GM23338 (cell line): ENCODE measurements around the gene SYNPO. TPM values are rescaled to one million over a fixed set of nuclear protein-coding genes. Genes with fewer than 3 reads are reported as not detected.

Experiments
- ATAC-seq: fragments of 200-7000 bp; cut with Tn5 transposase; 3 replicates; pipeline ENCODE4 v1.9.1; 2020
- DNase-seq: peaks from one replicate; pipeline ENCODE4 v3.0.0-alpha.2; 2015; ENCODE audit warnings: low spot score
- H2AFZ ChIP-seq: fragments of 200-600 bp; sonication (generic); 2 replicates; pipeline ENCODE4 v1.8.0; 2016; ENCODE audit warnings: antibody characterized with exemption, mild to moderate bottlenecking, moderate library complexity
- H3F3A ChIP-seq: fragments of 200-600 bp; sonication (generic); replicated peaks from 2 replicates; pipeline ENCODE4 v1.8.0; 2017; ENCODE audit warnings: antibody characterized with exemption, mixed run types, low read depth
- H3K27ac ChIP-seq: fragments of 200-600 bp; sonication (generic); 2 replicates; pipeline ENCODE4 v1.6.1; 2016; ENCODE audit warnings: low read depth
- H3K27me3 ChIP-seq: fragments of 200-600 bp; sonication (generic); 2 replicates; pipeline ENCODE4 v1.8.0; 2016; ENCODE audit warnings: mild to moderate bottlenecking, mixed run types, moderate library complexity; ENCODE audit not compliant: insufficient read depth
- H3K36me3 ChIP-seq: fragments of 200-600 bp; sonication (generic); 2 replicates; pipeline ENCODE4 v1.8.0; 2016; ENCODE audit warnings: mild to moderate bottlenecking; ENCODE audit not compliant: insufficient read depth
- H3K4me1 ChIP-seq: fragments of 200-600 bp; sonication (generic); 2 replicates; pipeline ENCODE4 v1.8.0; 2016; ENCODE audit warnings: mild to moderate bottlenecking, moderate library complexity; ENCODE audit not compliant: insufficient read depth
- H3K4me2 ChIP-seq: fragments of 200-600 bp; sonication (generic); 2 replicates; pipeline ENCODE4 v1.7.1; 2017; ENCODE audit warnings: mixed run types
- H3K4me3 ChIP-seq: fragments of 200-600 bp; sonication (generic); 2 replicates; pipeline ENCODE4 v1.6.1; 2016; ENCODE audit warnings: mixed run types
- H3K79me2 ChIP-seq: fragments of 200-600 bp; sonication (generic); replicated peaks from 2 replicates; pipeline ENCODE4 v1.8.0; 2017; ENCODE audit warnings: mild to moderate bottlenecking; ENCODE audit not compliant: insufficient read depth
- H3K9me2 ChIP-seq: fragments of 200-600 bp; sonication (generic); 2 replicates; pipeline ENCODE4 v1.8.0; 2017; ENCODE audit not compliant: insufficient read depth
- H4K20me1 ChIP-seq: fragments of 200-600 bp; sonication (generic); replicated peaks from 2 replicates; pipeline ENCODE4 v1.8.0; 2017; ENCODE audit warnings: mild to moderate bottlenecking; ENCODE audit not compliant: insufficient read depth
- H3K27ac Mint-ChIP-seq: 2 replicates; pipeline ENCODE4 v1.8.0; 2020; ENCODE audit warnings: inconsistent platforms, mild to moderate bottlenecking, moderate library complexity, mixed read lengths
- H3K27me3 Mint-ChIP-seq: 3 replicates; pipeline ENCODE4 v1.8.0; 2022; ENCODE audit warnings: low read depth, mild to moderate bottlenecking, moderate library complexity, mixed read lengths, inconsistent platforms; ENCODE audit not compliant: insufficient read depth, poor library complexity
- H3K36me3 Mint-ChIP-seq: 3 replicates; pipeline ENCODE4 v1.8.0; 2021; ENCODE audit warnings: low read depth, mild to moderate bottlenecking, inconsistent platforms, moderate library complexity, mixed read lengths
- H3K4me1 Mint-ChIP-seq: 3 replicates; pipeline ENCODE4 v1.8.0; 2020; ENCODE audit warnings: mild to moderate bottlenecking, inconsistent platforms, mixed read lengths
- H3K4me3 Mint-ChIP-seq: 3 replicates; pipeline ENCODE4 v1.8.0; 2021; ENCODE audit warnings: moderate library complexity, mild to moderate bottlenecking, inconsistent platforms, mixed read lengths
- H3K9me3 Mint-ChIP-seq: 3 replicates; pipeline ENCODE4 v1.8.0; 2020; ENCODE audit warnings: moderate library complexity, mild to moderate bottlenecking, inconsistent platforms, mixed read lengths
- CREB1 ChIP-seq: fragments of 250-450 bp; sonication (Bioruptor Pico); IDR thresholded peaks from 2 replicates; pipeline ENCODE4 v1.5.0; 2020; ENCODE audit warnings: low read depth, mild to moderate bottlenecking, moderate library complexity
- EZH2 ChIP-seq: fragments of 200-600 bp; sonication (generic); IDR thresholded peaks from one replicate; pipeline ENCODE4 v1.8.0; 2017; ENCODE audit warnings: antibody characterized with exemption, mild to moderate bottlenecking, low read depth; ENCODE audit not compliant: unreplicated experiment
- JUNB ChIP-seq: IDR thresholded peaks from one replicate; pipeline ENCODE4 v1.6.1; 2016; ENCODE audit warnings: antibody characterized with exemption; ENCODE audit not compliant: unreplicated experiment
- POLR2AphosphoS5 ChIP-seq: IDR thresholded peaks from 2 replicates; pipeline ENCODE4 v1.6.1; 2016; ENCODE audit warnings: antibody characterized with exemption, low read depth
- STAT1 ChIP-seq: IDR thresholded peaks from one replicate; pipeline ENCODE4 v1.6.1; 2016; ENCODE audit warnings: antibody characterized with exemption; ENCODE audit not compliant: unreplicated experiment
- ZNF114 ChIP-seq: fragments of 250-450 bp; sonication (Bioruptor Pico); IDR thresholded peaks from 2 replicates; pipeline ENCODE4 v1.5.0; 2020; ENCODE audit warnings: mild to moderate bottlenecking, moderate library complexity
- ZNF331 ChIP-seq: fragments of 250-450 bp; sonication (Bioruptor Pico); IDR thresholded peaks from 2 replicates; pipeline ENCODE4 v1.5.0; 2020; ENCODE audit warnings: low read depth, mild to moderate bottlenecking, moderate library complexity
- polyA plus RNA-seq: library from polyadenylated mRNA; unstranded; fragments of >200 nt; fragmentation: Nextera tagmentation; extraction: Ambion mirVana; gene quantifications from 2 replicates; pipeline ENCODE4 v1.2.1, GENCODE V29; 2016
- total RNA-seq: library from RNA; depleted of rRNA; stranded (reverse); fragments of >200 nt; shearing (Covaris generic); gene quantifications from 2 replicates; pipeline ENCODE4 v1.2.3, GENCODE V29; 2014
- TF ChIP-seq, protein P1 (sequence below), 2 experiments: fragments of 200-600 bp in 1 of 2; sonication (generic) in 1 of 2; conservative IDR thresholded peaks; 2 replicates each; pipeline versions ENCODE4 v1.5.1 to v1.6.1; 2016 to 2017; ENCODE audit warnings: antibody characterized with exemption in 2 of 2, low read depth in 2 of 2, mild to moderate bottlenecking in 2 of 2, moderate library complexity in 1 of 2
- TF ChIP-seq, protein P2 (sequence below): IDR thresholded peaks from one replicate; pipeline ENCODE4 v1.6.1; 2018; ENCODE audit warnings: antibody characterized with exemption; ENCODE audit not compliant: unreplicated experiment
- TF ChIP-seq, protein P3 (sequence below): IDR thresholded peaks from 2 replicates; pipeline ENCODE4 v1.6.1; 2016; ENCODE audit warnings: antibody characterized with exemption

Gene SYNPO
- total and polyA plus RNA-seq, 2 experiments from 2014 or later, result 0.16 to 1.3 TPM

DNA sequence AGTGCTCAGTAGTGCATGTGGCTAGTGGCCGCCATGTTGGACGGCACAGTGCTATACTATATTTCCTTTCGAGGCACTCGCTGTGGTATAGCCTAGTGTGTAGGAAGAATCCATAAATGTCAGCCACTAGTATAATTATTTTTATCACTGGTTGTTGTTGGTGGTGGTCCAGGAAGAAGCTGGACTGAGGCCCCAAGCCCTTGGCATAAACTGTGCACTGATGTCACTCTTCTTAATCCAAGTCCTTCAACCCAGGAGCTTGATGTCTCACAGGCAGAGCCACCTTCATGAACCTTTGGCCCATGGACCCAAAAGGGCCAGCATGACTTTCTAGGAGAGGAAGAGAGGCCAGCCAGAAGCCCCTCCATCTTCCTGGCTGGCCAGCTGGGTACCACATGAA lies 32.5 kb upstream of the SYNPO start:
- H3K4me1 ChIP-seq, result no peaks in the 10 kb centered on the region
- H3K79me2 ChIP-seq, result no peaks in the 10 kb centered on the region
- Mint-ChIP-seq H3K4me1 (peaks cover 7% of the 10 kb centered on the region), H3K27me3 (peaks cover 4% of the 10 kb centered on the region), H3K9me3 (no peaks in the 10 kb centered on the region), H3K4me3 (no peak overlapping the region), H3K36me3 (no peaks in the 10 kb centered on the region), H3K27ac (no peak overlapping the region)
- no peak overlapping the region for H3K4me2 ChIP-seq
- H3F3A ChIP-seq, result no peaks in the 10 kb centered on the region
- H4K20me1 ChIP-seq, result no peaks in the 10 kb centered on the region
- no peak overlapping the region for H3K4me3 ChIP-seq
- H3K9me2 ChIP-seq, result no peaks in the 10 kb centered on the region
- H2AFZ ChIP-seq, result no peak overlapping the region
- DNase-seq, result no peak
- H3K27ac ChIP-seq, result no peak overlapping the region
- no peaks in the 10 kb centered on the region for H3K27me3 ChIP-seq
- no peaks in the 10 kb centered on the region for H3K36me3 ChIP-seq
- ATAC-seq, result no peak
- TF ChIP-seq CREB1 (CRISPR knock-in tag) (no peak), ZNF331 (no peak), EZH2 (no peak), ZNF114 (no peak), STAT1 (no peak), JUNB (no peak)
- TF ChIP-seq, protein P1, sequence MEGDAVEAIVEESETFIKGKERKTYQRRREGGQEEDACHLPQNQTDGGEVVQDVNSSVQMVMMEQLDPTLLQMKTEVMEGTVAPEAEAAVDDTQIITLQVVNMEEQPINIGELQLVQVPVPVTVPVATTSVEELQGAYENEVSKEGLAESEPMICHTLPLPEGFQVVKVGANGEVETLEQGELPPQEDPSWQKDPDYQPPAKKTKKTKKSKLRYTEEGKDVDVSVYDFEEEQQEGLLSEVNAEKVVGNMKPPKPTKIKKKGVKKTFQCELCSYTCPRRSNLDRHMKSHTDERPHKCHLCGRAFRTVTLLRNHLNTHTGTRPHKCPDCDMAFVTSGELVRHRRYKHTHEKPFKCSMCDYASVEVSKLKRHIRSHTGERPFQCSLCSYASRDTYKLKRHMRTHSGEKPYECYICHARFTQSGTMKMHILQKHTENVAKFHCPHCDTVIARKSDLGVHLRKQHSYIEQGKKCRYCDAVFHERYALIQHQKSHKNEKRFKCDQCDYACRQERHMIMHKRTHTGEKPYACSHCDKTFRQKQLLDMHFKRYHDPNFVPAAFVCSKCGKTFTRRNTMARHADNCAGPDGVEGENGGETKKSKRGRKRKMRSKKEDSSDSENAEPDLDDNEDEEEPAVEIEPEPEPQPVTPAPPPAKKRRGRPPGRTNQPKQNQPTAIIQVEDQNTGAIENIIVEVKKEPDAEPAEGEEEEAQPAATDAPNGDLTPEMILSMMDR (conservative IDR thresholded peaks at IDR 0.05; ENCODE audit: low read depth in 2 of 2), result no peak

DNA sequence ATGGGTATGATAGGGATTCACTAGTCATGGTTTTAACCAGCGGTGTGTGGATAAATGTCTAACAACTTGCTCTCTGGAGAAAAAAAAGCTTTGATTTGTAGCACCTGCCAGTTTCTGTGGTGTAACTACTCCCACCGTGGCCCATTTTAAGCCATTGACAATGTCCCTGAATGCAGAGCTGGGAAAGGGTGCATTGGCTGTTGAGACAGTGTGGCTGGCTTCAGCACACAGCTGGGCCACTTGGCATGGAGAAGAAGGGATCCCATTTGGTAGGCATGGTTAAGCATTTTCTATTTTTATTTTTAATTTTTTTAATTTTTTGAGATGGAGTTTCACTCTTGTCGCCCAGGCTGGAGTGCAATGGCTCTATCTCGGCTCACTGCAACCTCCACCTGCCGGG lies 31.5 kb upstream of the SYNPO start:
- no peaks in the 10 kb centered on the region for H3K36me3 ChIP-seq
- Mint-ChIP-seq H3K27me3 (peaks cover 4% of the 10 kb centered on the region), H3K27ac (no peak overlapping the region), H3K36me3 (no peaks in the 10 kb centered on the region), H3K4me1 (peaks cover 16% of the 10 kb centered on the region), H3K9me3 (no peaks in the 10 kb centered on the region), H3K4me3 (no peak overlapping the region)
- H3K27ac ChIP-seq, result no peak overlapping the region
- H3K79me2 ChIP-seq, result no peaks in the 10 kb centered on the region
- 0 out of 2 replicates have a peak, but pooled peaks cover 3% of the 10 kb centered on the region for H3K4me1 ChIP-seq
- H3F3A ChIP-seq, result no peaks in the 10 kb centered on the region
- no peaks in the 10 kb centered on the region for H4K20me1 ChIP-seq
- no peaks in the 10 kb centered on the region for H3K9me2 ChIP-seq
- H3K4me2 ChIP-seq, result no peak overlapping the region
- no peak for DNase-seq
- no peak for ATAC-seq
- no peak overlapping the region for H2AFZ ChIP-seq
- no peaks in the 10 kb centered on the region for H3K27me3 ChIP-seq
- H3K4me3 ChIP-seq, result no peak overlapping the region
- TF ChIP-seq, protein P2, sequence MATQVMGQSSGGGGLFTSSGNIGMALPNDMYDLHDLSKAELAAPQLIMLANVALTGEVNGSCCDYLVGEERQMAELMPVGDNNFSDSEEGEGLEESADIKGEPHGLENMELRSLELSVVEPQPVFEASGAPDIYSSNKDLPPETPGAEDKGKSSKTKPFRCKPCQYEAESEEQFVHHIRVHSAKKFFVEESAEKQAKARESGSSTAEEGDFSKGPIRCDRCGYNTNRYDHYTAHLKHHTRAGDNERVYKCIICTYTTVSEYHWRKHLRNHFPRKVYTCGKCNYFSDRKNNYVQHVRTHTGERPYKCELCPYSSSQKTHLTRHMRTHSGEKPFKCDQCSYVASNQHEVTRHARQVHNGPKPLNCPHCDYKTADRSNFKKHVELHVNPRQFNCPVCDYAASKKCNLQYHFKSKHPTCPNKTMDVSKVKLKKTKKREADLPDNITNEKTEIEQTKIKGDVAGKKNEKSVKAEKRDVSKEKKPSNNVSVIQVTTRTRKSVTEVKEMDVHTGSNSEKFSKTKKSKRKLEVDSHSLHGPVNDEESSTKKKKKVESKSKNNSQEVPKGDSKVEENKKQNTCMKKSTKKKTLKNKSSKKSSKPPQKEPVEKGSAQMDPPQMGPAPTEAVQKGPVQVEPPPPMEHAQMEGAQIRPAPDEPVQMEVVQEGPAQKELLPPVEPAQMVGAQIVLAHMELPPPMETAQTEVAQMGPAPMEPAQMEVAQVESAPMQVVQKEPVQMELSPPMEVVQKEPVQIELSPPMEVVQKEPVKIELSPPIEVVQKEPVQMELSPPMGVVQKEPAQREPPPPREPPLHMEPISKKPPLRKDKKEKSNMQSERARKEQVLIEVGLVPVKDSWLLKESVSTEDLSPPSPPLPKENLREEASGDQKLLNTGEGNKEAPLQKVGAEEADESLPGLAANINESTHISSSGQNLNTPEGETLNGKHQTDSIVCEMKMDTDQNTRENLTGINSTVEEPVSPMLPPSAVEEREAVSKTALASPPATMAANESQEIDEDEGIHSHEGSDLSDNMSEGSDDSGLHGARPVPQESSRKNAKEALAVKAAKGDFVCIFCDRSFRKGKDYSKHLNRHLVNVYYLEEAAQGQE, result no peak
- TF ChIP-seq, protein P1 (conservative IDR thresholded peaks at IDR 0.05; ENCODE audit: low read depth in 2 of 2), result no peak
- TF ChIP-seq EZH2 (no peak), POLR2AphosphoS5 (no peak), ZNF331 (no peak), STAT1 (no peak), JUNB (no peak)
- TF ChIP-seq, protein P3, sequence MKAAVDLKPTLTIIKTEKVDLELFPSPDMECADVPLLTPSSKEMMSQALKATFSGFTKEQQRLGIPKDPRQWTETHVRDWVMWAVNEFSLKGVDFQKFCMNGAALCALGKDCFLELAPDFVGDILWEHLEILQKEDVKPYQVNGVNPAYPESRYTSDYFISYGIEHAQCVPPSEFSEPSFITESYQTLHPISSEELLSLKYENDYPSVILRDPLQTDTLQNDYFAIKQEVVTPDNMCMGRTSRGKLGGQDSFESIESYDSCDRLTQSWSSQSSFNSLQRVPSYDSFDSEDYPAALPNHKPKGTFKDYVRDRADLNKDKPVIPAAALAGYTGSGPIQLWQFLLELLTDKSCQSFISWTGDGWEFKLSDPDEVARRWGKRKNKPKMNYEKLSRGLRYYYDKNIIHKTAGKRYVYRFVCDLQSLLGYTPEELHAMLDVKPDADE, result no peak
